Activated naive CD4-positive, alpha-beta T cell treated with anti-CD3 and anti-CD28 coated beads, Interleukin-2, amount 50 U/mL, for 72 hours (primary cell): Measurements from ENCODE around the gene RAB3B. TPM values are rescaled to one million over a fixed set of nuclear protein-coding genes. Genes with fewer than 3 reads are reported as not detected.
A peak's percentile ranks its signal among the peaks of the same experiment; 100 is the strongest.
"Not testable (repeated sequence)": the region's sequence is repeated elsewhere in the genome, so short reads cannot be mapped to it uniquely, and the experiment has no call there.

ENCODE experiments used
- ATAC-seq, 2 donors: fragments of 150-1000 bp; cut with Tn5 transposase; 2 replicates each; pipeline ENCODE4 v1.10.0; 2021; ENCODE audit warnings: mild to moderate bottlenecking in 2 of 2, moderate library complexity in 2 of 2
- DNase-seq, 2 donors: peaks; one replicate each; pipeline ENCODE4 v3.0.0; 2021 to 2022; ENCODE audit warnings: low spot score in 2 of 2
- H3K27ac Mint-ChIP-seq, 2 donors: one replicate each; pipeline ENCODE4 v1.8.0; 2022; ENCODE audit warnings: mild to moderate bottlenecking in 2 of 2, mixed read lengths in 2 of 2
- H3K36me3 Mint-ChIP-seq, 2 donors: one replicate each; pipeline ENCODE4 v1.8.0; 2022; ENCODE audit warnings: mixed read lengths in 2 of 2
- H3K9me3 Mint-ChIP-seq, 2 donors: one replicate each; pipeline ENCODE4 v1.8.0; 2022; ENCODE audit warnings: mixed read lengths in 2 of 2
- total RNA-seq, 2 donors: library from RNA; stranded (reverse); gene quantifications; one replicate each; pipeline ENCODE4 v1.2.3, GENCODE V29; 2022

RAB3B gene
- total RNA-seq, 2 donors from 2014 or later = 0.08 to 0.34 TPM

GRCh38 chr1:51875291-51875772 lies 115.2 kb downstream of the RAB3B start:
- no peaks in the 10 kb centered on the region for H3K9me3 Mint-ChIP-seq
- peak overlapping the region in 1 of 2 donors; percentile 39 for H3K27ac Mint-ChIP-seq
- ATAC-seq (no peak), DNase-seq (no peak)
- peaks cover 0 to 11% of the 10 kb centered on the region in 2 donors for H3K36me3 Mint-ChIP-seq

- H3K27ac Mint-ChIP-seq, H3K9me3 Mint-ChIP-seq, DNase-seq, ATAC-seq: not testable (repeated sequence)
- H3K36me3 Mint-ChIP-seq = peaks cover 0 to 11% of the 10 kb centered on the region in 2 donors
Measured at GRCh38 chr1:51873270-51873669, 117.2 kb downstream of the RAB3B start.

GRCh38 chr1:51871351-51871975 lies 119.0 kb downstream of the RAB3B start:
- H3K27ac Mint-ChIP-seq = peak overlapping the region; percentile 43 to 63
- ATAC-seq (peak in 1 of 2 donors; percentile 41), DNase-seq (no peak)
- H3K36me3 Mint-ChIP-seq = peaks cover 0 to 7% of the 10 kb centered on the region in 2 donors
- H3K9me3 Mint-ChIP-seq = no peaks in the 10 kb centered on the region

GRCh38 chr1:51870603-51871350 lies 119.7 kb downstream of the RAB3B start:
- H3K36me3 Mint-ChIP-seq = peaks cover 0 to 5% of the 10 kb centered on the region in 2 donors
- no peaks in the 10 kb centered on the region for H3K9me3 Mint-ChIP-seq
- H3K27ac Mint-ChIP-seq = peak overlapping the region; percentile 43 to 63
- no peak for DNase-seq
- no peak for ATAC-seq

- Mint-ChIP-seq H3K27ac (peak overlapping the region in 1 of 2 donors; percentile 16), H3K36me3 (peaks cover 0 to 8% of the 10 kb centered on the region in 2 donors), H3K9me3 (no peaks in the 10 kb centered on the region)
- ATAC-seq = peak; percentile 26 to 85
- no peak for DNase-seq
Measured at GRCh38 chr1:51867479-51868232, 122.8 kb downstream of the RAB3B start.

- H3K36me3 Mint-ChIP-seq = peaks cover 0 to 16% of the 10 kb centered on the region in 2 donors
- H3K27ac Mint-ChIP-seq = no peak overlapping the region
- ATAC-seq (peak; percentile 34 to 47), DNase-seq (no peak)
- no peaks in the 10 kb centered on the region for H3K9me3 Mint-ChIP-seq
Measured at GRCh38 chr1:51863384-51863783, 127.1 kb downstream of the RAB3B start.

GRCh38 chr1:51861669-51862068 lies 128.8 kb downstream of the RAB3B start:
- DNase-seq (no peak), ATAC-seq (peak; percentile 64 to 74)
- Mint-ChIP-seq H3K27ac (peak overlapping the region in 1 of 2 donors; percentile 68), H3K9me3 (no peaks in the 10 kb centered on the region), H3K36me3 (peaks cover 0 to 16% of the 10 kb centered on the region in 2 donors)

GRCh38 chr1:51859735-51860134 lies 130.8 kb downstream of the RAB3B start:
- DNase-seq = no peak
- Mint-ChIP-seq H3K27ac (no peak overlapping the region), H3K9me3 (no peaks in the 10 kb centered on the region), H3K36me3 (peaks cover 0 to 25% of the 10 kb centered on the region in 2 donors)
- no peak for ATAC-seq

GRCh38 chr1:51859333-51859732 lies 131.2 kb downstream of the RAB3B start:
- no peak for ATAC-seq
- peaks cover 0 to 26% of the 10 kb centered on the region in 2 donors for H3K36me3 Mint-ChIP-seq
- no peaks in the 10 kb centered on the region for H3K9me3 Mint-ChIP-seq
- no peak overlapping the region for H3K27ac Mint-ChIP-seq
- DNase-seq = no peak

GRCh38 chr1:51858892-51859291 lies 131.6 kb downstream of the RAB3B start:
- ATAC-seq = no peak
- H3K27ac Mint-ChIP-seq = no peak overlapping the region
- DNase-seq = no peak
- peaks cover 0 to 26% of the 10 kb centered on the region in 2 donors for H3K36me3 Mint-ChIP-seq
- no peaks in the 10 kb centered on the region for H3K9me3 Mint-ChIP-seq

Other genes starting within 250 kb of the RAB3B start
- gene NRDC, start 112.0 kb downstream of the RAB3B start, total RNA-seq = 100 to 1,000 TPM; 132 to 163 TPM
- gene KTI12, start 43.1 kb upstream of the RAB3B start, total RNA-seq = 10 to 100 TPM; 12.2 to 12.3 TPM
- 10 to 100 TPM; 42.8 to 45.0 TPM for gene TXNDC12, start 64.5 kb upstream of the RAB3B start, total RNA-seq
- 10 to 100 TPM; 28.8 to 29.9 TPM for gene BTF3L4, start 65.6 kb upstream of the RAB3B start, total RNA-seq
- 1 to 10 TPM; 1.4 to 5.1 TPM for gene ZFYVE9, start 151.4 kb upstream of the RAB3B start, total RNA-seq